Glutamatergic neuron (in vitro differentiated cells): ENCODE measurements around the gene RPS6KA2. TPM values are rescaled to one million over a fixed set of nuclear protein-coding genes. Genes with fewer than 3 reads are reported as not detected.

Experiments used
- DNase-seq: peaks from one replicate; pipeline ENCODE4 v3.0.0; 2022
- H3K27ac Mint-ChIP-seq: one replicate; pipeline ENCODE4 v1.8.0; 2020; ENCODE audit warnings: mild to moderate bottlenecking, mixed read lengths, inconsistent platforms; ENCODE audit not compliant: unreplicated experiment
- H3K27me3 Mint-ChIP-seq: one replicate; pipeline ENCODE4 v1.8.0; 2020; ENCODE audit warnings: mild to moderate bottlenecking, moderate library complexity, mixed read lengths, inconsistent platforms; ENCODE audit not compliant: unreplicated experiment
- H3K36me3 Mint-ChIP-seq: one replicate; pipeline ENCODE4 v1.8.0; 2020; ENCODE audit warnings: mild to moderate bottlenecking, mixed read lengths, inconsistent platforms; ENCODE audit not compliant: unreplicated experiment
- H3K4me1 Mint-ChIP-seq: one replicate; pipeline ENCODE4 v1.8.0; 2020; ENCODE audit warnings: mild to moderate bottlenecking, low read depth, mixed read lengths, inconsistent platforms; ENCODE audit not compliant: unreplicated experiment
- H3K4me3 Mint-ChIP-seq: one replicate; pipeline ENCODE4 v1.8.0; 2020; ENCODE audit warnings: mild to moderate bottlenecking, mixed read lengths, inconsistent platforms; ENCODE audit not compliant: unreplicated experiment
- H3K9me3 Mint-ChIP-seq: one replicate; pipeline ENCODE4 v1.8.0; 2020; ENCODE audit warnings: mild to moderate bottlenecking, moderate library complexity, mixed read lengths, inconsistent platforms; ENCODE audit not compliant: unreplicated experiment
- CTCF ChIP-seq: fragments of 200-600 bp; sonication (generic); IDR thresholded peaks from one replicate; pipeline ENCODE4 v1.5.0; 2021; ENCODE audit not compliant: partially characterized antibody, unreplicated experiment
- total RNA-seq: library from RNA; stranded (reverse); fragmentation: NEBNext Ultra II Directional; extraction: Animal tissue kit (Norgen Biotek cat#: 25700); gene quantifications from one replicate; pipeline ENCODE4 v1.2.1, GENCODE V29; 2021; ENCODE audit not compliant: unreplicated experiment

Gene RPS6KA2
- total RNA-seq, 1 donor from 2014 or later, result 109 TPM

DNA sequence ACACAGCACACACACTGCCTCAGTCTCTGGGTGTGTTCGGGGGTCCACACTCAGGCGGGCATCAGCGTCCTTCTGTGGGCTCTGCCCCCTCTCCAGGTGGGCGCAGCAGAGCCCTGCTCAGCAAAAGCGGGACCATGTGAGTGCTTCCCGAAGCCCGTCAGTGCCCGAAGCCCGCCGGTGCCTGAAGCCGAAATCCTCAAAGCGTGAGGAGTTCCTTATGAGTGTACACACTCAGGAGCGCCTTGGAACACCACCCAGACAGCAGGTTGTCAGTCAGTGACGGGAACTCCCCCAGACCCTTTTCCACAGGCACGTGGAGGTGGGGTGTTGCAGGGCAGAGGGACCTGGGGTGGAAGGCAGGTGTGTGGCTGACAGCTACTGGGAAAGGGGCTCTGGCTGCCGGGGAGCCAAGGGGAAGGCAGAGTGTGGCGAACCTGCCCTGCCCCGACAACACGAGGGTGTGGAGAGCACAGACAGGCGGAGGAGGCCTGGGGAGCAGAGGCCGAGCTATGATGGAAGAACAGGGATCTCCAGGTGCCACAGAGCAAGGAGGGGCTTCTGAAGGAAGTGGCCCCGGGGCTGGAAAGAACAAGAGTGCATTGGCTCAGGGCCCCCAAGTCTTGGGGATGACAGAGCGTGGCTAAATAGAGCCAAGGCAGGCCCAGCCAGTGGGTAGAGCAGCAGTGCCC is 128.2 kb downstream of the RPS6KA2 start:
- H3K27me3 Mint-ChIP-seq, result peaks cover 11% of the 10 kb centered on the region
- peaks cover 24% of the 10 kb centered on the region for H3K36me3 Mint-ChIP-seq
- H3K4me3 Mint-ChIP-seq, result no peak overlapping the region
- H3K27ac Mint-ChIP-seq, result no peak overlapping the region
- no peak for TF ChIP-seq CTCF
- H3K4me1 Mint-ChIP-seq, result peaks cover 6% of the 10 kb centered on the region
- H3K9me3 Mint-ChIP-seq, result peaks cover 16% of the 10 kb centered on the region
- no peak for DNase-seq

GRCh38 chr6:166498228-166498627 is 128.8 kb downstream of the RPS6KA2 start:
- Mint-ChIP-seq H3K27me3 (peaks cover 11% of the 10 kb centered on the region), H3K4me3 (no peak overlapping the region), H3K27ac (no peak overlapping the region), H3K36me3 (peaks cover 21% of the 10 kb centered on the region), H3K4me1 (peaks cover 8% of the 10 kb centered on the region), H3K9me3 (peaks cover 16% of the 10 kb centered on the region)
- no peak for TF ChIP-seq CTCF
- no peak for DNase-seq

- TF ChIP-seq CTCF, result no peak
- H3K27ac Mint-ChIP-seq, result no peak overlapping the region
- no peak overlapping the region for H3K4me3 Mint-ChIP-seq
- peaks cover 21% of the 10 kb centered on the region for H3K36me3 Mint-ChIP-seq
- peaks cover 16% of the 10 kb centered on the region for H3K9me3 Mint-ChIP-seq
- peaks cover 11% of the 10 kb centered on the region for H3K27me3 Mint-ChIP-seq
- no peak for DNase-seq
- peaks cover 12% of the 10 kb centered on the region for H3K4me1 Mint-ChIP-seq
These were observed 129.8 kb downstream of the RPS6KA2 start for GRCh38 chr6:166497087-166497899.

DNA sequence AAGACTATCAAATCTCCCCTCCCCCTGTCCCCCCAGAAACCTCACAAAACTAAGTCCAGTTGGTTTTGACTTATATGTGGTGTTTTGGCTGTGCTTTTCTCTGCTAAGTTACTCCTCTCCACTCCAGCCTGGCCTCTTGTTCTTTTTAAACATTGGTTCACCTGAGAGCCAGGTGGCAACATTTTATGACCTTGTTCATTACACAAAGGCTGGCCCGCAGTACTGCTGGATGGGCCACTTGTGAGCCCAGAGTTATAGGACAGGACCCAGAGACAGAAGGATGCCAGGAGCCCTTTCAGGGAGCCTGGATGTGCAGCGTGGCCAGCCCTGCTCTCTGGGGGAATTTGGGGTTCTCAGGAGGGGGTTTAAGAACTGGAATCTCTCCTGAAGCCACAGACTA is 130.6 kb downstream of the RPS6KA2 start:
- no peak for DNase-seq
- TF ChIP-seq CTCF, result no peak
- Mint-ChIP-seq H3K27me3 (peaks cover 12% of the 10 kb centered on the region), H3K4me1 (peaks cover 20% of the 10 kb centered on the region), H3K27ac (peak overlapping the region; percentile 33), H3K4me3 (no peak overlapping the region), H3K9me3 (peaks cover 17% of the 10 kb centered on the region), H3K36me3 (peaks cover 21% of the 10 kb centered on the region)
